Measurements from ENCODE around the gene ALK.

DNA sequence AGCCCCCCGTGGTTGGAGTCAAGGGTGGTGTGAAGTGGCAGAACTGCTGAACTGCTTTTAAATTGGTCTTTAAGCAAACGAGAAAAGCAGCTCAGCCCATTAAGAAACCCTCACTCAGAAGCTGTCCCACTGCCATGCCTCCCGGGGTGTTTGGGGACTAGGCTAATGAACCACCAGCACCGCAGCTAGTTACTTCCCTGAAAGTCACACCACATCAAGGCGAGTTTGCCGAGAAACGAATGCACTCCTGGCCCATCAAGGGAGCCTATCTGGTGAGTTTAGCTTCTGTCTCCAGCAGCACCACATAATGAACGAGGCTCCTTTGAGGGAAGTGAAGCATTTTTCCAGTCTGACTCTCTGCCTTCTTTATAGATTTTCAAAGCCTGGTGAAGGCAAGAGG lies 14.6 kb upstream of the ALK start:
- TF ChIP-seq, protein P1, sequence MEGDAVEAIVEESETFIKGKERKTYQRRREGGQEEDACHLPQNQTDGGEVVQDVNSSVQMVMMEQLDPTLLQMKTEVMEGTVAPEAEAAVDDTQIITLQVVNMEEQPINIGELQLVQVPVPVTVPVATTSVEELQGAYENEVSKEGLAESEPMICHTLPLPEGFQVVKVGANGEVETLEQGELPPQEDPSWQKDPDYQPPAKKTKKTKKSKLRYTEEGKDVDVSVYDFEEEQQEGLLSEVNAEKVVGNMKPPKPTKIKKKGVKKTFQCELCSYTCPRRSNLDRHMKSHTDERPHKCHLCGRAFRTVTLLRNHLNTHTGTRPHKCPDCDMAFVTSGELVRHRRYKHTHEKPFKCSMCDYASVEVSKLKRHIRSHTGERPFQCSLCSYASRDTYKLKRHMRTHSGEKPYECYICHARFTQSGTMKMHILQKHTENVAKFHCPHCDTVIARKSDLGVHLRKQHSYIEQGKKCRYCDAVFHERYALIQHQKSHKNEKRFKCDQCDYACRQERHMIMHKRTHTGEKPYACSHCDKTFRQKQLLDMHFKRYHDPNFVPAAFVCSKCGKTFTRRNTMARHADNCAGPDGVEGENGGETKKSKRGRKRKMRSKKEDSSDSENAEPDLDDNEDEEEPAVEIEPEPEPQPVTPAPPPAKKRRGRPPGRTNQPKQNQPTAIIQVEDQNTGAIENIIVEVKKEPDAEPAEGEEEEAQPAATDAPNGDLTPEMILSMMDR (IDR thresholded peaks at IDR 0.05), result no peak
- TF ChIP-seq POLR2A (IDR thresholded peaks at IDR 0.05), result no peak
